ENCODE data around the gene ITGB5. TPM values are rescaled to one million over a fixed set of nuclear protein-coding genes. Genes with fewer than 3 reads are reported as not detected.

Gene ITGB5
- total RNA-seq, 1 donor from 2014 or later = 122 TPM

DNA sequence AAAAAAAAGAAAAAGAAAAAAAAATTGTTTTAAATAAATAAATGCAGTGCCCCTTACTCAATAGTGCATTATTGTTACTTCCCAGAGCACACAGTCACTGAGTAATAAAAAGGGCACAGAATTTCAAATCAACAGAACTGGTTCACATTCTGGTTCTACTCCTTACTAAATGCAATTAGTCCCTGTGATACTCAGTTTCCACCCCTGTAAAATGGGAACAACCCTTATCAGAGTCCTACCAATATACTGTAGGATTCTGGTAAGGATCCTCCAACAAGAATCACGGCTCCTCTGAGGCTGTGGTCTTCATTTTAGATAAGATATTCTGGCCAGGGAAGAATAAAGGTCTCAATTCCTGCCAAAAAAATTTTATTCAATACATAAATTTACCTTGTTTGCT is 50.7 kb downstream of the ITGB5 start:
- Histone ChIP-seq H3K9me3 (replicated peaks) (no peaks in the 10 kb centered on the region), H3K36me3 (peaks cover 8% of the 10 kb centered on the region), H3K4me1 (peaks cover 98% of the 10 kb centered on the region), H3K27me3 (ENCODE audit: low read depth) (no peaks in the 10 kb centered on the region), H3K4me3 (no peak overlapping the region), H3K27ac (replicated peaks) (peak overlapping the region; percentile 89)
- TF ChIP-seq, protein P1, sequence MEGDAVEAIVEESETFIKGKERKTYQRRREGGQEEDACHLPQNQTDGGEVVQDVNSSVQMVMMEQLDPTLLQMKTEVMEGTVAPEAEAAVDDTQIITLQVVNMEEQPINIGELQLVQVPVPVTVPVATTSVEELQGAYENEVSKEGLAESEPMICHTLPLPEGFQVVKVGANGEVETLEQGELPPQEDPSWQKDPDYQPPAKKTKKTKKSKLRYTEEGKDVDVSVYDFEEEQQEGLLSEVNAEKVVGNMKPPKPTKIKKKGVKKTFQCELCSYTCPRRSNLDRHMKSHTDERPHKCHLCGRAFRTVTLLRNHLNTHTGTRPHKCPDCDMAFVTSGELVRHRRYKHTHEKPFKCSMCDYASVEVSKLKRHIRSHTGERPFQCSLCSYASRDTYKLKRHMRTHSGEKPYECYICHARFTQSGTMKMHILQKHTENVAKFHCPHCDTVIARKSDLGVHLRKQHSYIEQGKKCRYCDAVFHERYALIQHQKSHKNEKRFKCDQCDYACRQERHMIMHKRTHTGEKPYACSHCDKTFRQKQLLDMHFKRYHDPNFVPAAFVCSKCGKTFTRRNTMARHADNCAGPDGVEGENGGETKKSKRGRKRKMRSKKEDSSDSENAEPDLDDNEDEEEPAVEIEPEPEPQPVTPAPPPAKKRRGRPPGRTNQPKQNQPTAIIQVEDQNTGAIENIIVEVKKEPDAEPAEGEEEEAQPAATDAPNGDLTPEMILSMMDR (IDR thresholded peaks at IDR 0.05; ENCODE audit: borderline replicate concordance) = no peak
- intact Hi-C loops (cut with micrococcal nuclease) = no loop called here
- DNase-seq = no peak

DNA sequence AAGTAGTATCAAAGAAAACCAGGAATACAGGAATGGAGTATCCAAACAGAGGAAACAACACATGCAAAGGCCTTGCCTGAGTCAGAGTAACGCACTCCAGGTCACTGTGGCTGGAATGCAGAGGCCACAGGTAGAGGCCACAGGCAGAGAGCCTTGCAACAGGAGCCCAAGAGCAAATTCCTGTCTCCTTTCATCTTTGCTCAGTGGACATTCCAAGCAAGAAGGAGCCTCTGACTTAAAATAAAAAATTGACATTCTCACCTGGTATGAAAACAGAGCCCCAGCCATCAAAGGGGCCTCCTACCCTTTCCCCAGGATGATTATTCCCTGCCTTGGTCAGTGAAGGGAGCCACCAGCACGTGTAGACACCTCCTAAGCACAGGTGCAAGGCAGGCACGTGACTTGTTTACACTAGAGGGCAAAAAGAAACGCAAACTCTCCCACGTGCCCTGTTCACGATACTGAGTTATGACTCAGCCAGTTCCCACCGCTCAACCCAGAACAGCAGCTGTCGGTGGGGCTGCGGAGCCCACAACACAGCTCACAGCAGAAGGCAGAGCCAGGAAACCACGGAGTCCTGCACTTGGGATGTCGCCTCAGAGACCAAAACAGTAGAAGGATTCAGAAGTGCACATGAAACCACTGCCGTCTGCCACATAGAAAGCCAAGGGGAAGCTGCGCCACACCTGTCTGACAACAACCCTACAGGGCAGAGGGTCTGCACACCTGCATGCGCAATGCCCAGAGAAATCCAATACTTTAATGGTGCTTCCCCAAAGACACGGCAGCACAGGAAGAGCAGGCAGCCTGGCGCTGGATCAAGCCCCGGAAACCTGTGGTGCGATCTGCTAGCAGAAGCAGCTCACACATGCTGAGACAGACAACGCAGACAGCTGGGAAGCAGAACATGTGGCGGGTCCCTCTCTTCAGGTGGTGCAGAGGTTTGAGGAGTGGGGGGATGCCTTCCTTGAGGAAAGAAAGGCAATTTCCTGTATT is 52.1 kb downstream of the ITGB5 start:
- Histone ChIP-seq H3K27ac (replicated peaks) (peak overlapping the region; percentile 89), H3K4me3 (no peak overlapping the region), H3K36me3 (no peaks in the 10 kb centered on the region), H3K4me1 (peaks cover 98% of the 10 kb centered on the region), H3K9me3 (replicated peaks) (no peaks in the 10 kb centered on the region), H3K27me3 (ENCODE audit: low read depth) (no peaks in the 10 kb centered on the region)
- TF ChIP-seq, protein P1 (IDR thresholded peaks at IDR 0.05; ENCODE audit: borderline replicate concordance) = no peak
- intact Hi-C loops (cut with micrococcal nuclease) = no loop called here
- DNase-seq = peak; percentile 28

DNA sequence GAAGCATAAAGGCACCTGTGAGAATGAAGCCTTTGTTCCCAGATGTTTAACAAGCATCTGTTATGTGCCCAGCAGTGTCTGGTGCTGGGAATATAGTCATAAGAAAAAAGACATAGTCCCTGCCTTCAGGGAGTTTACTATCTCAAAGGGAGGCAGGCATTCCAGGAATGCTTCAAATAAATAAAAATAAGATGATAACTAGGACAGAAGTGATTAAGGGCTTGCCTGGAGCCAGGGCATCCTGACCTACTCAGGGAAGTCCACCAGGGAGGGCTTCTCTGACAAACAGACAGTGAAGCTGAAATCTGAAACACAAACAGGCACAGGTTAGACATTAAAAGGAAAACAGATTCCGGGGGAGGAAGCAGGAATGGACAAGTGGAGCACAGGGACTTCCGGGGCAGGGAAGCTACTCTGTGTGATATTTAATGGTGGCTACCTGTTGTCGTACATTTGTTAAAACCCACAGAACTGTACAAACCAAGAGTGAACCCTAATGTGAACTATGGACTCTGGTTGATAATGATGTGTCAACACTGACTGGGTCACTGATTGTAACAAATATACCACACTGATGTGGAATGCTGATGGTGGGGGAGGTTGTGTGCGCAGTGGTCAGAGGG is 53.3 kb downstream of the ITGB5 start:
- H3K4me1 ChIP-seq = peaks cover 98% of the 10 kb centered on the region
- TF ChIP-seq, protein P1 (IDR thresholded peaks at IDR 0.05; ENCODE audit: borderline replicate concordance) = no peak
- H3K4me3 ChIP-seq = no peak overlapping the region
- H3K9me3 ChIP-seq (replicated peaks) = no peaks in the 10 kb centered on the region
- H3K27ac ChIP-seq (replicated peaks) = peak overlapping the region; percentile 68
- H3K36me3 ChIP-seq = no peaks in the 10 kb centered on the region
- no peaks in the 10 kb centered on the region for H3K27me3 ChIP-seq (ENCODE audit: low read depth)
- intact Hi-C loops (cut with micrococcal nuclease) = no loop called here
- no peak for DNase-seq

DNA sequence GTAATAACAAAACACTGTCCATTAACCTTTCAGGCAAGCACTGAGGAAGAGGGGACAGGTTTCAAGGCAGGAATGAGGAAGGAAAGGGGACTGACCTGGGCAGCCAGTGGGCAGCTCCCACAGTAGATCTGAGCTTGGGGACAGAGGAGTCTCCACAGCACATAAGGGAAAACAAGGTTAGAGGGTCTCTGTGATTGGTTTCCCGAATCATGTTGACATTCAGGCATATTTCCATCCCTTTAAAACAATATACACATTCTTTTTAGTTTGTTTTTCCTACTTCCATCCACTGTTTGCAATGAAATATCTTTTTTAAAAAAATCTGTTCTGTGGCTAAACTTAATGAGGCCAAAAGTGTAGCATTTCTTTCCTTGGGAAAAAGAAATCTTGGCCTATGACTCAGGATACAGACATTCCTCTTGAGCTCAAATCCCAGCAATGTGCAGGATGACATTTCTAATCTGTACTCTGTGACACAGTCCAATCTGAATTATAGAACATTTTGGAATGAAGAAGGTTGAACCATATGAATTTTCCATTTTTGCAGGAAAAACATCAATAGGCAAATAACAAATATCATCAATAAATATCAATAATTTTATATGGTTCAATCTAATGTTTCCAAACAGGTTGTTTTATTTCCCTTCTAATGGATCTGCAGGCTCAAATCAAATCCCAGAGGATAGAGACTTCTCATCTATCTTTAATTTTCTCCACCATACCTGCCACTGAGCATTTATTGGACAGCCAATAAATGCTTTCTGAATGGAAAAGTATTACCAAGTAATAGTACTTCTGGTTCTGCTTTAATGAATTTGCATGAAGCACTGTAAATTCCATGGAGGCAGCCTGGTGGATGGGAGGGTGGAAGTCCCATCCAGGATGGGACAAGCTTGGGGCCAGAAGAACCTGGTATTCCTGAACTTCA is 54.1 kb downstream of the ITGB5 start:
- no peak overlapping the region for H3K4me3 ChIP-seq
- H3K36me3 ChIP-seq = no peaks in the 10 kb centered on the region
- DNase-seq = no peak
- peak overlapping the region; percentile 68 for H3K27ac ChIP-seq (replicated peaks)
- no peaks in the 10 kb centered on the region for H3K9me3 ChIP-seq (replicated peaks)
- peaks cover 93% of the 10 kb centered on the region for H3K4me1 ChIP-seq
- no peaks in the 10 kb centered on the region for H3K27me3 ChIP-seq (ENCODE audit: low read depth)
- TF ChIP-seq, protein P1 (IDR thresholded peaks at IDR 0.05; ENCODE audit: borderline replicate concordance) = no peak
- intact Hi-C loops (cut with micrococcal nuclease) = no loop called here

DNA sequence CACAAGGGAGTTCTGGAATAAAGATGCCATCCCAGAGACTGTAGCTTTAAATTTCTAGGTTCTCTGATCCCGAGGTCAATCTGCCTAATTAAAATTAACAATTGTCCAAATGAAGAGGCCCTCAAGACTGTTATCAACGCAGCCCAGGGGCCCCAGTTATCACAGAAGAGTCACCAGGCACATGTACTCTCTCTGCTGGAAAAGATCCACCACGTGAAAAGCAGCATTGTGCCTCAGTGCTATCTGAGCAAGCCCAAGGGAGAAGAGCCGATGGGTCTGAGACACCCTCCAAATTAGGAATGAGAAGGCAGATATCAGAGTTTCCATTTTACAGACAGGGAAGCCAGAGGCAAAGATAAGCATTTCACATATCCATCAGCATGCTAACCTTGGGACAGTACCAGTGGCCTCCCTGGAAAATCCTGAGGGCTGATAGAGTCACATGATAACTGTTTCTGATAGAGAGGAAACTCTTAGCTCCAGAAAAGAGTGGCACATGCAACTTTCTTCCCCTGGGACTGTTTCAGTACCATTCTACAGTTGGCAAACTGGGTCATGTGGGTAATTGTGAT is 55.5 kb downstream of the ITGB5 start:
- H3K4me3 ChIP-seq = no peak overlapping the region
- TF ChIP-seq, protein P1 (IDR thresholded peaks at IDR 0.05; ENCODE audit: borderline replicate concordance) = no peak
- H3K4me1 ChIP-seq = peaks cover 80% of the 10 kb centered on the region
- H3K9me3 ChIP-seq (replicated peaks) = no peaks in the 10 kb centered on the region
- H3K36me3 ChIP-seq = no peaks in the 10 kb centered on the region
- peak overlapping the region; percentile 68 for H3K27ac ChIP-seq (replicated peaks)
- H3K27me3 ChIP-seq (ENCODE audit: low read depth) = no peaks in the 10 kb centered on the region
- intact Hi-C loops (cut with micrococcal nuclease) = no loop called here
- DNase-seq = no peak
